Measurements from ENCODE around the gene GNG8.

DNA sequence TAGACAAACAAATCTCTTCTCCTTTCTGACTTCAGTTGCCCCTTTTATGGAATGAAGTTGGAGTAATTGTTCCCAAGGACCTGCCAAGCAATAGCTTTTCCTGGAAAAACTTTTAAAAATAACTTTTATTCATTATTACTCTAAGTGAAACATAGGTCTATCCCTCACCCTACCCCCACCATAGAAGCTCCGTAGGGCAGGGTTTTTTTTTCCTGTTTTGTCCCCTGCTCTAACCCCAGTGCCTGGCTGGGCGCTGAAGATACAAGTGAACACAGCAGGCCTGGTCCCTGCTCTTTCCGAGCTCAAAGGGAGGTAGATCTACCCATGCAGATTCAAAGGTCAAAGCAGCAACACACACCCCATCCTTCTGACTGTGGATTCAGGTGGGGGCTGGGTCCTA, 8.7 kb upstream of the GNG8 start:
- TF ChIP-seq CTCF (IDR thresholded peaks at IDR 0.05) = no peak
- no peak for TF ChIP-seq POLR2A (IDR thresholded peaks at IDR 0.05)

All from testis (tissue), 2 donors.